Measurements from ENCODE around the gene HS1BP3. TPM values are rescaled to one million over a fixed set of nuclear protein-coding genes. Genes with fewer than 3 reads are reported as not detected.

HS1BP3 gene
- total RNA-seq, 1 experiment from 2014 or later: 12.8 TPM

- H3K9me2 ChIP-seq (replicated peaks; ENCODE audit: insufficient read depth, low read length): no peaks in the 10 kb centered on the region
- no peaks in the 10 kb centered on the region for H3K9me3 ChIP-seq (ENCODE audit: low read length)
- no peaks in the 10 kb centered on the region for H3K27me3 ChIP-seq (ENCODE audit: low read length)
- no peak overlapping the region for H2AFZ ChIP-seq (ENCODE audit: low read length)
- DNase-seq: no peak
- H4K20me1 ChIP-seq (ENCODE audit: insufficient read depth, low read depth, low read length): no peaks in the 10 kb centered on the region
- no peak overlapping the region for H3K9ac ChIP-seq (ENCODE audit: low read length)
- peaks cover 7% of the 10 kb centered on the region; the same call in 1 of the 2 replicates for H3K36me3 ChIP-seq (ENCODE audit: insufficient read depth, low read length)
- H3K79me2 ChIP-seq (ENCODE audit: low read length): no peaks in the 10 kb centered on the region
- no peak overlapping the region for H3K27ac ChIP-seq (ENCODE audit: low read length)
- no peak overlapping the region for H3K4me3 ChIP-seq (ENCODE audit: low read length)
- no peak overlapping the region for H3K4me2 ChIP-seq (ENCODE audit: low read depth, low read length, poor library complexity, severe bottlenecking)
- H3K4me1 ChIP-seq (ENCODE audit: low read length): no peaks in the 10 kb centered on the region
Observed at GRCh38 chr2:20689428-20690264, 38.7 kb upstream of the HS1BP3 start.

GRCh38 chr2:20687260-20687832 is 36.4 kb upstream of the HS1BP3 start:
- H2AFZ ChIP-seq (ENCODE audit: low read length): no peak overlapping the region
- no peak overlapping the region for H3K4me3 ChIP-seq (ENCODE audit: low read length)
- no peaks in the 10 kb centered on the region for H3K4me1 ChIP-seq (ENCODE audit: low read length)

GRCh38 chr2:20684581-20685063 is 33.7 kb upstream of the HS1BP3 start:
- Histone ChIP-seq H3K9me2 (replicated peaks; ENCODE audit: insufficient read depth, low read length) (no peaks in the 10 kb centered on the region), H3K4me2 (ENCODE audit: low read depth, low read length, poor library complexity, severe bottlenecking) (no peak overlapping the region), H3K79me2 (ENCODE audit: low read length) (no peaks in the 10 kb centered on the region), H3K4me3 (ENCODE audit: low read length) (no peak overlapping the region), H3K27me3 (ENCODE audit: low read length) (no peaks in the 10 kb centered on the region), H4K20me1 (ENCODE audit: insufficient read depth, low read depth, low read length) (no peaks in the 10 kb centered on the region), H3K9ac (ENCODE audit: low read length) (no peak overlapping the region), H3K4me1 (ENCODE audit: low read length) (no peaks in the 10 kb centered on the region), H3K36me3 (ENCODE audit: insufficient read depth, low read length) (peaks cover 7% of the 10 kb centered on the region; the same call in 1 of the 2 replicates), H2AFZ (ENCODE audit: low read length) (no peak overlapping the region), H3K27ac (ENCODE audit: low read length) (no peak overlapping the region), H3K9me3 (ENCODE audit: low read length) (no peaks in the 10 kb centered on the region)
- no peak for DNase-seq

More at GRCh38 chr2:20687260-20687832, 36.4 kb upstream of the HS1BP3 start:
- Histone ChIP-seq H3K27me3 (ENCODE audit: low read length) (no peaks in the 10 kb centered on the region), H3K79me2 (ENCODE audit: low read length) (no peaks in the 10 kb centered on the region), H4K20me1 (ENCODE audit: insufficient read depth, low read depth, low read length) (no peaks in the 10 kb centered on the region), H3K9me3 (ENCODE audit: low read length) (no peaks in the 10 kb centered on the region), H3K4me2 (ENCODE audit: low read depth, low read length, poor library complexity, severe bottlenecking) (no peak overlapping the region), H3K27ac (ENCODE audit: low read length) (no peak overlapping the region), H3K36me3 (ENCODE audit: insufficient read depth, low read length) (peaks cover 7% of the 10 kb centered on the region; the same call in 1 of the 2 replicates), H3K9me2 (replicated peaks; ENCODE audit: insufficient read depth, low read length) (no peaks in the 10 kb centered on the region), H3K9ac (ENCODE audit: low read length) (no peak overlapping the region)
- DNase-seq: no peak

GRCh38 chr2:20682167-20682920 is 31.4 kb upstream of the HS1BP3 start:
- Histone ChIP-seq H3K27me3 (ENCODE audit: low read length) (no peaks in the 10 kb centered on the region), H3K36me3 (ENCODE audit: insufficient read depth, low read length) (peaks cover 7% of the 10 kb centered on the region; the same call in 1 of the 2 replicates), H3K9me3 (ENCODE audit: low read length) (no peaks in the 10 kb centered on the region), H3K4me2 (ENCODE audit: low read depth, low read length, poor library complexity, severe bottlenecking) (no peak overlapping the region), H3K9me2 (replicated peaks; ENCODE audit: insufficient read depth, low read length) (no peaks in the 10 kb centered on the region), H4K20me1 (ENCODE audit: insufficient read depth, low read depth, low read length) (no peaks in the 10 kb centered on the region), H3K27ac (ENCODE audit: low read length) (no peak overlapping the region), H3K9ac (ENCODE audit: low read length) (no peak overlapping the region), H3K79me2 (ENCODE audit: low read length) (no peaks in the 10 kb centered on the region), H3K4me3 (ENCODE audit: low read length) (no peak overlapping the region), H2AFZ (ENCODE audit: low read length) (no peak overlapping the region), H3K4me1 (ENCODE audit: low read length) (peaks cover 8% of the 10 kb centered on the region)
- no peak for DNase-seq

- H3K4me2 ChIP-seq (ENCODE audit: low read depth, low read length, poor library complexity, severe bottlenecking): no peak overlapping the region
- H3K79me2 ChIP-seq (ENCODE audit: low read length): no peaks in the 10 kb centered on the region
- H3K9ac ChIP-seq (ENCODE audit: low read length): no peak overlapping the region
- no peaks in the 10 kb centered on the region for H3K9me2 ChIP-seq (replicated peaks; ENCODE audit: insufficient read depth, low read length)
- no peak overlapping the region for H3K27ac ChIP-seq (ENCODE audit: low read length)
- no peaks in the 10 kb centered on the region for H3K9me3 ChIP-seq (ENCODE audit: low read length)
- no peaks in the 10 kb centered on the region for H3K27me3 ChIP-seq (ENCODE audit: low read length)
- H2AFZ ChIP-seq (ENCODE audit: low read length): no peak overlapping the region
- H4K20me1 ChIP-seq (ENCODE audit: insufficient read depth, low read depth, low read length): no peaks in the 10 kb centered on the region
- H3K36me3 ChIP-seq (ENCODE audit: insufficient read depth, low read length): peaks cover 7% of the 10 kb centered on the region; the same call in 1 of the 2 replicates
- DNase-seq: no peak
- H3K4me1 ChIP-seq (ENCODE audit: low read length): peaks cover 23% of the 10 kb centered on the region
- no peak overlapping the region for H3K4me3 ChIP-seq (ENCODE audit: low read length)
Observed at GRCh38 chr2:20680744-20681375, 30.0 kb upstream of the HS1BP3 start.

GRCh38 chr2:20678780-20679179 is 27.9 kb upstream of the HS1BP3 start:
- Histone ChIP-seq H3K4me2 (ENCODE audit: low read depth, low read length, poor library complexity, severe bottlenecking) (no peak overlapping the region), H3K79me2 (ENCODE audit: low read length) (no peaks in the 10 kb centered on the region), H3K4me3 (ENCODE audit: low read length) (no peak overlapping the region), H2AFZ (ENCODE audit: low read length) (no peak overlapping the region), H3K4me1 (ENCODE audit: low read length) (peaks cover 27% of the 10 kb centered on the region), H3K27ac (ENCODE audit: low read length) (no peak overlapping the region), H3K27me3 (ENCODE audit: low read length) (no peaks in the 10 kb centered on the region), H3K9ac (ENCODE audit: low read length) (no peak overlapping the region), H3K9me3 (ENCODE audit: low read length) (no peaks in the 10 kb centered on the region), H4K20me1 (ENCODE audit: insufficient read depth, low read depth, low read length) (no peaks in the 10 kb centered on the region), H3K36me3 (ENCODE audit: insufficient read depth, low read length) (no peaks in the 10 kb centered on the region), H3K9me2 (replicated peaks; ENCODE audit: insufficient read depth, low read length) (no peaks in the 10 kb centered on the region)
- DNase-seq: no peak

GRCh38 chr2:20678086-20678395 is 27.1 kb upstream of the HS1BP3 start:
- no peak overlapping the region for H3K9ac ChIP-seq (ENCODE audit: low read length)
- H3K4me1 ChIP-seq (ENCODE audit: low read length): peaks cover 27% of the 10 kb centered on the region
- no peaks in the 10 kb centered on the region for H3K36me3 ChIP-seq (ENCODE audit: insufficient read depth, low read length)
- H3K4me2 ChIP-seq (ENCODE audit: low read depth, low read length, poor library complexity, severe bottlenecking): no peak overlapping the region
- no peaks in the 10 kb centered on the region for H3K9me3 ChIP-seq (ENCODE audit: low read length)
- H2AFZ ChIP-seq (ENCODE audit: low read length): no peak overlapping the region
- no peak overlapping the region for H3K4me3 ChIP-seq (ENCODE audit: low read length)
- H3K27ac ChIP-seq (ENCODE audit: low read length): no peak overlapping the region
- no peaks in the 10 kb centered on the region for H3K27me3 ChIP-seq (ENCODE audit: low read length)
- DNase-seq: no peak
- H3K79me2 ChIP-seq (ENCODE audit: low read length): no peaks in the 10 kb centered on the region
- H3K9me2 ChIP-seq (replicated peaks; ENCODE audit: insufficient read depth, low read length): no peaks in the 10 kb centered on the region
- no peaks in the 10 kb centered on the region for H4K20me1 ChIP-seq (ENCODE audit: insufficient read depth, low read depth, low read length)
